AG10803 (cell line): ENCODE measurements around the gene PAIP1.

ENCODE experiments used
- DNase-seq: peaks from one replicate; pipeline ENCODE4 v3.0.0; 2010; ENCODE audit warnings: low read depth
- H3K4me3 ChIP-seq: 2 replicates; pipeline ENCODE4 v1.5.1; 2011; ENCODE audit warnings: mild to moderate bottlenecking, low read length, control low read depth
- TF ChIP-seq, protein P1 (sequence below): conservative IDR thresholded peaks from 2 replicates; pipeline ENCODE4 v1.5.1; 2011; ENCODE audit warnings: mild to moderate bottlenecking, low read length, control low read depth, inconsistent platforms

Gene PAIP1

DNA sequence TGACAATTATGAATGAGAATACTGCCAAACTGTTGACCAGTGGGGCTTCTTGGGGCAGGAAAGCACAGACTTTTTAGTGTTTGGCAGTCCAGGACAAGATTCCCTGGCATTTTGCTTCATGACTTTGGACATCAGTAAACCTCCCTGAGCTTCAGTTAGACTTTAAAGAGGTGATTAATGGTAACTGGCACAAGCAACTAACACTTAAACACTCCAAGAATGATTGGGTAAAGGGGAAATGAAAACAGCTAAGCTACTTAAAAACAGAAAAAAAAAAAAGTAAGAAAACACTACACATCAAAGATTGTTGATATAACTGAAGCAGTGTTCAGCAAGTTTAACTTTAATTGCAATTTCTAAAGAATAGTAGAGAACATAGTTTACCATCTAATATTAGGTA is 13.4 kb downstream of the PAIP1 start:
- no peak overlapping the region for H3K4me3 ChIP-seq
- TF ChIP-seq, protein P1, sequence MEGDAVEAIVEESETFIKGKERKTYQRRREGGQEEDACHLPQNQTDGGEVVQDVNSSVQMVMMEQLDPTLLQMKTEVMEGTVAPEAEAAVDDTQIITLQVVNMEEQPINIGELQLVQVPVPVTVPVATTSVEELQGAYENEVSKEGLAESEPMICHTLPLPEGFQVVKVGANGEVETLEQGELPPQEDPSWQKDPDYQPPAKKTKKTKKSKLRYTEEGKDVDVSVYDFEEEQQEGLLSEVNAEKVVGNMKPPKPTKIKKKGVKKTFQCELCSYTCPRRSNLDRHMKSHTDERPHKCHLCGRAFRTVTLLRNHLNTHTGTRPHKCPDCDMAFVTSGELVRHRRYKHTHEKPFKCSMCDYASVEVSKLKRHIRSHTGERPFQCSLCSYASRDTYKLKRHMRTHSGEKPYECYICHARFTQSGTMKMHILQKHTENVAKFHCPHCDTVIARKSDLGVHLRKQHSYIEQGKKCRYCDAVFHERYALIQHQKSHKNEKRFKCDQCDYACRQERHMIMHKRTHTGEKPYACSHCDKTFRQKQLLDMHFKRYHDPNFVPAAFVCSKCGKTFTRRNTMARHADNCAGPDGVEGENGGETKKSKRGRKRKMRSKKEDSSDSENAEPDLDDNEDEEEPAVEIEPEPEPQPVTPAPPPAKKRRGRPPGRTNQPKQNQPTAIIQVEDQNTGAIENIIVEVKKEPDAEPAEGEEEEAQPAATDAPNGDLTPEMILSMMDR, result no peak
- DNase-seq, result no peak

DNA sequence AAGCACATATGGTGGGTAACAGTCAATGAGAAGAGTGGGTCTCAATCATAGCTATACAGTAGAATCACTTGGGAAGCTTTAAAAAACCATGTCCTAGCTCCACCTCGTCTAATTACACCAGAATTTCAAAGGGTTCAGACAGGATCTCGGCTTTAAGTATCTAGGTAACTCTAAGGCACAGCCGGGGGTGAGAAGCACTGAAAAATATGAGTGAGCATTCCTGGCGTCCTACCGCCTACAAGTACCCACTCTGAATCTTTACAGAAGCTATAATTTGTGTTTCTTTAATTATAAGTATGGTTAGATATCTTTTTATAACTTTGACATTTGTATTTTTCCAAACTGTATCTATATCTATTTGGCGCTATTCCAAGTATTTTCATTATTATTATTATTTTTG is 16.1 kb downstream of the PAIP1 start:
- TF ChIP-seq, protein P1, result no peak
- no peak overlapping the region for H3K4me3 ChIP-seq
- no peak for DNase-seq

DNA sequence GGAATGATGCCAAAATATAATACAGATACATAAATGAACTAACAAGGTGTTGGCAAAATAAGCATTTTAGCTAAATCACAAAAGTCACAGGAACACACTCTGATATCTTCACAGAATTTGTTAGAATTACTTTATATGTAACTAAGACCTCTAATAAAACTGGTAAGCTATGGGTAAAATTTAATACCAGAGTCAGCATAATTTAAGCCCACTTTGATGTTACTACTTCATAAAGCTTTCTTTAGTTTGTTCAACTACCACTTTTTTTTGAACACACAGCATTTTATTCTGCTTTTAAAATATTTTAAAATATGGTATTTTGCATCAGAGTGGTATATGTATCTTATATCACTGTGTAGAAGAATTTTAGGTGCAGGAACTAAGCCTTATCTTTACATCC is 19.9 kb downstream of the PAIP1 start:
- no peak overlapping the region for H3K4me3 ChIP-seq
- TF ChIP-seq, protein P1, result no peak

DNA sequence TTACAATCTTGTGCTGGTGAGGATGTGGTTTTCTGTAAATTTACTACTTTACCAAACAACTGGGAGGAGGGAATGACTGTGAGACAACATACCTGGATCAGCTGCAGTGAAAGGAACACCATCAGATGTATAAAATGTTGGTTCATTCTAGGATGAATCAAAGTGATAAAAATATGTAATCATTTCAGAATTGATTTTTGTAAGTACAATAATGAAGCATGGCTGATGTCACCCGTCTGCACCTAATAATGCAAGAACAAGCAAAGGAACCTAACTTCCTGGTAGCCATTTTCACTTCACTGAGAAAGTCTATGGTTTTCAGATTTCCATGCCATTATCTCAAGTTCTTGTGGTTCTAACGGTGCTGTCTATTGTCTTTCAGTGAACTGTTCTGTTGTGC is 23.2 kb downstream of the PAIP1 start:
- no peak for DNase-seq
- no peak overlapping the region for H3K4me3 ChIP-seq
- TF ChIP-seq, protein P1, result no peak

More for the DNA sequence above, 19.9 kb downstream of the PAIP1 start:
- no peak for DNase-seq

DNA sequence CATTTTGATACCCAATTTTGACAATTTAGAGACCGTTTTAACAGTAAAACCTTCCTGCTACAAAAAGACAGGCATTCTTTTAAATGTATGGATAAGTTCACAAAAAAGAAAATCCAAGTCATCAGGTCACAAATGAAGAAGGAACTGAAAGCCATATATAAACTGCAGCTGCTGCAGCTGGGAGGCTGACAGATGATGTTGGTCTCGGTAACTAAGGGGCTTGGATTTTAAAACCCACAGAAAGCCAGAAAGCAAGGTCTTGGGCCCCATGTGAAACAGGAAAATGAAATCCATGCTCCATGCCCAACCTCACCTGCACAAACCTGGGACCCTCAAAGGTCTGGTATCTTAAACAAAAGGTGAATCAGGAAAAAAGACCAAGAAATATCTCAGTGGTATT is 26.2 kb downstream of the PAIP1 start:
- TF ChIP-seq, protein P1, result no peak
- H3K4me3 ChIP-seq, result no peak overlapping the region
- DNase-seq, result no peak

DNA sequence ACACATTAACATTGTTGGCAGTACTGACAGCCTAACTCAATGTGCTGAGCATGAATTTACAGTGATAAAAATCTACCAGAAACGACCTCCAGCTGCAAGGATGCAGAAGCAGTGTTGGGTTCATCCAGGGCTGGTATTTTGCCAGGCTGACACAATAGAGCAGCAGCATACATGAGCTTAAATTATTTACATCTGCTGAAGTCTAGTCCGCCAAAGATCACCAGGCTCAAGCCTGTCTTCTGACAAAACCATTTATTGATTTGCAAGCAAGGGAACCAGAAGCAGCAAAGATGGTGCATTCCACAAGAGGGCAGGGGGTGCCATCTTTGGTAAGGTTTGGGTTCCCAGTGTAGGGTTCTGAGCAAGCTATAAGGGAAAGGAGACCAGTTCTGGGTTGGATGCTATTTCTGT is 33.2 kb downstream of the PAIP1 start:
- no peak overlapping the region for H3K4me3 ChIP-seq
- TF ChIP-seq, protein P1, result no peak
- DNase-seq, result peak; percentile 54

GRCh38 chr5:43520615-43521014 is 36.3 kb downstream of the PAIP1 start:
- no peak for DNase-seq
- TF ChIP-seq, protein P1, result no peak
- H3K4me3 ChIP-seq, result no peak overlapping the region
